GM12874 (cell line): ENCODE results near the gene CLCA2.

Source experiments
- TF ChIP-seq, protein P1 (sequence below): IDR thresholded peaks from 2 replicates; pipeline ENCODE4 v1.5.1; 2011; ENCODE audit warnings: low read depth, mild to moderate bottlenecking, control low read depth, low read length, moderate library complexity; ENCODE audit not compliant: insufficient read depth

CLCA2 gene

GRCh38 chr1:86461482-86461881 lies 37.5 kb downstream of the CLCA2 start:
- TF ChIP-seq, protein P1, sequence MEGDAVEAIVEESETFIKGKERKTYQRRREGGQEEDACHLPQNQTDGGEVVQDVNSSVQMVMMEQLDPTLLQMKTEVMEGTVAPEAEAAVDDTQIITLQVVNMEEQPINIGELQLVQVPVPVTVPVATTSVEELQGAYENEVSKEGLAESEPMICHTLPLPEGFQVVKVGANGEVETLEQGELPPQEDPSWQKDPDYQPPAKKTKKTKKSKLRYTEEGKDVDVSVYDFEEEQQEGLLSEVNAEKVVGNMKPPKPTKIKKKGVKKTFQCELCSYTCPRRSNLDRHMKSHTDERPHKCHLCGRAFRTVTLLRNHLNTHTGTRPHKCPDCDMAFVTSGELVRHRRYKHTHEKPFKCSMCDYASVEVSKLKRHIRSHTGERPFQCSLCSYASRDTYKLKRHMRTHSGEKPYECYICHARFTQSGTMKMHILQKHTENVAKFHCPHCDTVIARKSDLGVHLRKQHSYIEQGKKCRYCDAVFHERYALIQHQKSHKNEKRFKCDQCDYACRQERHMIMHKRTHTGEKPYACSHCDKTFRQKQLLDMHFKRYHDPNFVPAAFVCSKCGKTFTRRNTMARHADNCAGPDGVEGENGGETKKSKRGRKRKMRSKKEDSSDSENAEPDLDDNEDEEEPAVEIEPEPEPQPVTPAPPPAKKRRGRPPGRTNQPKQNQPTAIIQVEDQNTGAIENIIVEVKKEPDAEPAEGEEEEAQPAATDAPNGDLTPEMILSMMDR = no peak

DNA sequence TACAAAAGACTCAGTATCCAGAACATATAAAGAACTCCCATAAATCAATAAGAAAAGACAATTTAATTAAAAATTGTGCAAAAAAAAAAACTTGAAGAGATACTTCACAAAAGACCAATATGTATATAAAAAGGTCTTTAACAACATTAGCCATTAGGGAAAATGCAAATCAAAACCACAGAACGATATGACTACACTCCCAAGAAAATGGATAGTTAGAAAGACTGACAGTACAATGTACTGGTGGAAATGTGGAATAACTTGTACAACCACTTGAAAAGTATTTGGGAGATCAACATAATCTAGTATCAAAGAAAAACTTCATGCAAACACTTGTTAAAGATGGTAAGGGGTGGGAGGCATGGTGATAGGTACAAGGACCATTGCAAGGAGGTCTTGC lies 40.8 kb downstream of the CLCA2 start:
- TF ChIP-seq, protein P1 = no peak

- TF ChIP-seq, protein P1 = no peak
These were observed 42.3 kb downstream of the CLCA2 start for GRCh38 chr1:86466109-86466844.

GRCh38 chr1:86466986-86467385 lies 43.0 kb downstream of the CLCA2 start:
- TF ChIP-seq, protein P1 = no peak

GRCh38 chr1:86468501-86468977 lies 44.6 kb downstream of the CLCA2 start, which contains the start of gene CLCA1:
Gene CLCA1 (plus strand): TSS chr1:86468927. CDS start chr1:86468972, 45 bp downstream.
- TF ChIP-seq, protein P1 = no peak

DNA sequence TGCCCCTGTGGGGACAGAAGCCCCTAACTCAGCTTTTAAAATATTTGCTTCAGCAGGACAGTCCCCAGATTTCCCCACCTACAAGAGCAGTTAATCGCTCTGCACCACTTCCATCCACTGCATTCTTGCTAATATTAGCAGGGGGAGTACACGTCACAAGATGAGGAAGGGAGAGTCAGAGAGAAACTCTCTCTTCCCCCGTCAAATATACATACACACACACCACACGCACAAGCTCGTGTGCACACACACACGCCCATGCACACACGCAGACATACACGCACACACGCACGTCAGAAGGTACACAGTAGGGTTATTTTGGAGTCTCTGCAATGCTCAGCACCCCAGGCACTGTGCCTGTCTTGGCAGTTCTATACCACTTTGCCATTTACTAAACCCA lies 46.9 kb downstream of the CLCA2 start:
- TF ChIP-seq, protein P1 = no peak

- TF ChIP-seq, protein P1 = no peak
These were observed 47.3 kb downstream of the CLCA2 start for GRCh38 chr1:86471291-86471690.
